HEK293 (cell line): ENCODE measurements around the gene STK35.

Source experiments
- ZFP41 ChIP-seq: fragments of 450-650 bp; formaldehyde crosslinking; IDR thresholded peaks from 2 replicates; pipeline ENCODE4 v1.5.1; 2016; ENCODE audit warnings: missing biosample characterization, missing genetic modification characterization, borderline replicate concordance
- ZNF16 ChIP-seq: fragments of 450-650 bp; formaldehyde crosslinking; IDR thresholded peaks from 2 replicates; pipeline ENCODE4 v1.5.1; 2016; ENCODE audit warnings: low read depth, missing biosample characterization, missing genetic modification characterization
- ZNF660 ChIP-seq: fragments of 450-650 bp; IDR thresholded peaks from 2 replicates; pipeline ENCODE4 v1.5.1; 2018; ENCODE audit warnings: missing biosample characterization, mild to moderate bottlenecking, missing genetic modification characterization
- TF ChIP-seq, protein P1 (sequence below): fragments of 450-650 bp; formaldehyde crosslinking; IDR thresholded peaks from 2 replicates; pipeline ENCODE4 v1.5.1; 2017; ENCODE audit warnings: missing biosample characterization, missing genetic modification characterization
- TF ChIP-seq, protein P2 (sequence below): fragments of 450-650 bp; formaldehyde crosslinking; IDR thresholded peaks from 2 replicates; pipeline ENCODE4 v1.5.1; 2016; ENCODE audit warnings: missing biosample characterization, missing genetic modification characterization
- TF ChIP-seq, protein P3 (sequence below): fragments of 450-650 bp; formaldehyde crosslinking; IDR thresholded peaks from 2 replicates; pipeline ENCODE4 v1.5.1; 2016; ENCODE audit warnings: missing biosample characterization, missing genetic modification characterization
- TF ChIP-seq, protein P4 (sequence below): fragments of 450-650 bp; formaldehyde crosslinking; IDR thresholded peaks from 2 replicates; pipeline ENCODE4 v1.5.1; 2016; ENCODE audit warnings: missing biosample characterization, missing genetic modification characterization
- TF ChIP-seq, protein P5 (sequence below): fragments of 450-650 bp; formaldehyde crosslinking; IDR thresholded peaks from 2 replicates; pipeline ENCODE4 v1.5.1; 2016; ENCODE audit warnings: missing biosample characterization, missing genetic modification characterization

DNA sequence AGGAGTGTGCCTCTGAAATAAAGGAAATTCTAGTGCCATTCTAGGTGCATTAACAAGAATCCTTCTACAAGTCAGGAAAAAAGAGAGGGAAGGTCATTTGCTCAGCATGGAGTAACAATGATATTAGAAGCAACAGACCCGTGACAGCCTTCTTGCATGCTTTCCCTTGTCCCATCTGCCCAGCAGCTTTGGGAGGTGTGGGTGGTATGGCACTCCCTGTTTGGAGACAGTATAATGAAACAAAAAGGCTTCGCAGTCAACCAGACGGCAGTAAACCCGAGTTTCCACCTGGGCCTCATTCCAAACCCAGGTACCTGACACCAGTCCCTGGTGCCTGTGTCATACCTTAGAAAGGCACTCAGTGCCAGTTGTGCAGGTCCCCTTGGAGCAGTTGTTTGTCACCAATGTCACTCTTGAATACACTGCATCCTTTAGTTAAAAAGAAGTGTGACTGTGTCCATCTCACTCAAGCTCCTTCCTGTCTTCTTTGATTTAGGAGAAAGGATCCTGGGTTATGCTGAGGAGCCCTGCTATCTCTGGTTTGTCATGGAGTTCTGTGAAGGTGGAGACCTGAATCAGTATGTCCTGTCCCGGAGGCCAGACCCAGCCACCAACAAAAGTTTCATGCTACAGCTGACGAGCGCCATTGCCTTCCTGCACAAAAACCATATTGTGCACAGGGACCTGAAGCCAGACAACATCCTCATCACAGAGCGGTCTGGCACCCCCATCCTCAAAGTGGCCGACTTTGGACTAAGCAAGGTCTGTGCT, 14.7 kb downstream of the STK35 start:
- TF ChIP-seq, protein P1, sequence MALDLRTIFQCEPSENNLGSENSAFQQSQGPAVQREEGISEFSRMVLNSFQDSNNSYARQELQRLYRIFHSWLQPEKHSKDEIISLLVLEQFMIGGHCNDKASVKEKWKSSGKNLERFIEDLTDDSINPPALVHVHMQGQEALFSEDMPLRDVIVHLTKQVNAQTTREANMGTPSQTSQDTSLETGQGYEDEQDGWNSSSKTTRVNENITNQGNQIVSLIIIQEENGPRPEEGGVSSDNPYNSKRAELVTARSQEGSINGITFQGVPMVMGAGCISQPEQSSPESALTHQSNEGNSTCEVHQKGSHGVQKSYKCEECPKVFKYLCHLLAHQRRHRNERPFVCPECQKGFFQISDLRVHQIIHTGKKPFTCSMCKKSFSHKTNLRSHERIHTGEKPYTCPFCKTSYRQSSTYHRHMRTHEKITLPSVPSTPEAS (tag by site-specific recombination) = no peak
- TF ChIP-seq, protein P2, sequence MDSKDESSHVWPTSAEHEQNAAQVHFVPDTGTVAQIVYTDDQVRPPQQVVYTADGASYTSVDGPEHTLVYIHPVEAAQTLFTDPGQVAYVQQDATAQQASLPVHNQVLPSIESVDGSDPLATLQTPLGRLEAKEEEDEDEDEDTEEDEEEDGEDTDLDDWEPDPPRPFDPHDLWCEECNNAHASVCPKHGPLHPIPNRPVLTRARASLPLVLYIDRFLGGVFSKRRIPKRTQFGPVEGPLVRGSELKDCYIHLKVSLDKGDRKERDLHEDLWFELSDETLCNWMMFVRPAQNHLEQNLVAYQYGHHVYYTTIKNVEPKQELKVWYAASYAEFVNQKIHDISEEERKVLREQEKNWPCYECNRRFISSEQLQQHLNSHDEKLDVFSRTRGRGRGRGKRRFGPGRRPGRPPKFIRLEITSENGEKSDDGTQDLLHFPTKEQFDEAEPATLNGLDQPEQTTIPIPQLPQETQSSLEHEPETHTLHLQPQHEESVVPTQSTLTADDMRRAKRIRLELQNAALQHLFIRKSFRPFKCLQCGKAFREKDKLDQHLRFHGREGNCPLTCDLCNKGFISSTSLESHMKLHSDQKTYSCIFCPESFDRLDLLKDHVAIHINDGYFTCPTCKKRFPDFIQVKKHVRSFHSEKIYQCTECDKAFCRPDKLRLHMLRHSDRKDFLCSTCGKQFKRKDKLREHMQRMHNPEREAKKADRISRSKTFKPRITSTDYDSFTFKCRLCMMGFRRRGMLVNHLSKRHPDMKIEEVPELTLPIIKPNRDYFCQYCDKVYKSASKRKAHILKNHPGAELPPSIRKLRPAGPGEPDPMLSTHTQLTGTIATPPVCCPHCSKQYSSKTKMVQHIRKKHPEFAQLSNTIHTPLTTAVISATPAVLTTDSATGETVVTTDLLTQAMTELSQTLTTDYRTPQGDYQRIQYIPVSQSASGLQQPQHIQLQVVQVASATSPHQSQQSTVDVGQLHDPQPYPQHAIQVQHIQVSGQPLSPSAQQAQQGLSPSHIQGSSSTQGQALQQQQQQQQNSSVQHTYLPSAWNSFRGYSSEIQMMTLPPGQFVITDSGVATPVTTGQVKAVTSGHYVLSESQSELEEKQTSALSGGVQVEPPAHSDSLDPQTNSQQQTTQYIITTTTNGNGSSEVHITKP (tag by site-specific recombination) = no peak
- TF ChIP-seq, protein P3, sequence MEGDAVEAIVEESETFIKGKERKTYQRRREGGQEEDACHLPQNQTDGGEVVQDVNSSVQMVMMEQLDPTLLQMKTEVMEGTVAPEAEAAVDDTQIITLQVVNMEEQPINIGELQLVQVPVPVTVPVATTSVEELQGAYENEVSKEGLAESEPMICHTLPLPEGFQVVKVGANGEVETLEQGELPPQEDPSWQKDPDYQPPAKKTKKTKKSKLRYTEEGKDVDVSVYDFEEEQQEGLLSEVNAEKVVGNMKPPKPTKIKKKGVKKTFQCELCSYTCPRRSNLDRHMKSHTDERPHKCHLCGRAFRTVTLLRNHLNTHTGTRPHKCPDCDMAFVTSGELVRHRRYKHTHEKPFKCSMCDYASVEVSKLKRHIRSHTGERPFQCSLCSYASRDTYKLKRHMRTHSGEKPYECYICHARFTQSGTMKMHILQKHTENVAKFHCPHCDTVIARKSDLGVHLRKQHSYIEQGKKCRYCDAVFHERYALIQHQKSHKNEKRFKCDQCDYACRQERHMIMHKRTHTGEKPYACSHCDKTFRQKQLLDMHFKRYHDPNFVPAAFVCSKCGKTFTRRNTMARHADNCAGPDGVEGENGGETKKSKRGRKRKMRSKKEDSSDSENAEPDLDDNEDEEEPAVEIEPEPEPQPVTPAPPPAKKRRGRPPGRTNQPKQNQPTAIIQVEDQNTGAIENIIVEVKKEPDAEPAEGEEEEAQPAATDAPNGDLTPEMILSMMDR = no peak
- TF ChIP-seq, protein P4, sequence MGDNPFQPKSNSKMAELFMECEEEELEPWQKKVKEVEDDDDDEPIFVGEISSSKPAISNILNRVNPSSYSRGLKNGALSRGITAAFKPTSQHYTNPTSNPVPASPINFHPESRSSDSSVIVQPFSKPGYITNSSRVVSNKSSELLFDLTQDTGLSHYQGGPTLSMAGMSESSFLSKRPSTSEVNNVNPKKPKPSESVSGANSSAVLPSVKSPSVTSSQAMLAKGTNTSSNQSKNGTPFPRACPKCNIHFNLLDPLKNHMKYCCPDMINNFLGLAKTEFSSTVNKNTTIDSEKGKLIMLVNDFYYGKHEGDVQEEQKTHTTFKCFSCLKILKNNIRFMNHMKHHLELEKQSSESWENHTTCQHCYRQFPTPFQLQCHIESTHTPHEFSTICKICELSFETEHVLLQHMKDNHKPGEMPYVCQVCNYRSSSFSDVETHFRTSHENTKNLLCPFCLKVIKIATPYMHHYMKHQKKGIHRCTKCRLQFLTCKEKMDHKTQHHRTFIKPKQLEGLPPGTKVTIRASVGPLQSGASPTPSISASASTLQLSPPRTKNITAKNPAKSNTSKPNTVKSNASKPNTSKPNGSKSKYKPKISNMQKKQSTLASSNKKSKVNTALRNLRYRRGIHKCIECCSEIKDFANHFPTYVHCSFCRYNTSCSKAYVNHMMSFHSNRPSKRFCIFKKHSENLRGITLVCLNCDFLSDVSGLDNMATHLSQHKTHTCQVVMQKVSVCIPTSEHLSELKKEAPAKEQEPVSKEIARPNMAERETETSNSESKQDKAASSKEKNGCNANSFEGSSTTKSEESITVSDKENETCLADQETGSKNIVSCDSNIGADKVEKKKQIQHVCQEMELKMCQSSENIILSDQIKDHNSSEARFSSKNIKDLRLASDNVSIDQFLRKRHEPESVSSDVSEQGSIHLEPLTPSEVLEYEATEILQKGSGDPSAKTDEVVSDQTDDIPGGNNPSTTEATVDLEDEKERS (tag by site-specific recombination) = no peak
- TF ChIP-seq, protein P5, sequence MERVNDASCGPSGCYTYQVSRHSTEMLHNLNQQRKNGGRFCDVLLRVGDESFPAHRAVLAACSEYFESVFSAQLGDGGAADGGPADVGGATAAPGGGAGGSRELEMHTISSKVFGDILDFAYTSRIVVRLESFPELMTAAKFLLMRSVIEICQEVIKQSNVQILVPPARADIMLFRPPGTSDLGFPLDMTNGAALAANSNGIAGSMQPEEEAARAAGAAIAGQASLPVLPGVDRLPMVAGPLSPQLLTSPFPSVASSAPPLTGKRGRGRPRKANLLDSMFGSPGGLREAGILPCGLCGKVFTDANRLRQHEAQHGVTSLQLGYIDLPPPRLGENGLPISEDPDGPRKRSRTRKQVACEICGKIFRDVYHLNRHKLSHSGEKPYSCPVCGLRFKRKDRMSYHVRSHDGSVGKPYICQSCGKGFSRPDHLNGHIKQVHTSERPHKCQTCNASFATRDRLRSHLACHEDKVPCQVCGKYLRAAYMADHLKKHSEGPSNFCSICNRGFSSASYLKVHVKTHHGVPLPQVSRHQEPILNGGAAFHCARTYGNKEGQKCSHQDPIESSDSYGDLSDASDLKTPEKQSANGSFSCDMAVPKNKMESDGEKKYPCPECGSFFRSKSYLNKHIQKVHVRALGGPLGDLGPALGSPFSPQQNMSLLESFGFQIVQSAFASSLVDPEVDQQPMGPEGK (tag by site-specific recombination) = no peak
- TF ChIP-seq ZNF16 (tag by site-specific recombination) (no peak), ZNF660 (tag by site-specific recombination) (no peak), ZFP41 (no peak)
